ENCODE measurements around the gene COL9A2.

DNA sequence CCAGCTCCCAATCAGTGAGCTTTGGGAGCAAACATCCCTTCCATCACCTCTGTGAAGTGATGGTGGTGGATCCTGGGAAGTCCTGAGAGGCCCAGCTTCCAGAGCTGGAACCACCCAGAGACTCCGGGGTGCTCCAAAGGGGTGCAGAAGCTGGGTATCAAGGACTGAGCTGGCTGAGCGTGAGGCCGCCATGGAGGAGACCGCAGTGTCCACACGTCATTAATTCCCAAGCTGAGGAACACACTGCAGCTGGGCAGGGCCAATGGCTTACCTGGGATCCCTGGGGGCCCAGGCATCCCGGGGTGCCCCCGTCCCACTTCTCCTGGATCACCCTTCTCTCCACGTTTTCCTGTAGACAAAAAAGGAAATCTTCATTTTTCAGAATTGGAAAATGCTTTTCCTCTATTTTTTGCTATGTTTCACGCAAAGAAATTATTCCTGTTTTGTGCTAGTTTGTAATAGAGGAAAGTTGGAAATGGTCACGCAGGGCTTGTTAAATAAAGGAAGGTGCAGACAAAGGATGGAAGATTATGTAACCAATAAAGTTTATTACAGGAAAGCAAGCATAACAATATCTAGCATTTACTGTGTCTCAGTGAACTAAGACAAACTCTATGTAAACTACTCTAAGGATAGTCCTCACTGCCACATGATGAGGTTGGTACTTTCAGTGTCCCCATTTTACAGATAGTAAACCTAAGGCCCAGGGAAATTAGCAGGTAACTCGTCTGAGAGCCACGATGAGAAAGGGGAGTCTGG is 15.4 kb downstream of the COL9A2 start:
- no peak for TF ChIP-seq POLR2A (IDR thresholded peaks at IDR 0.05)
- TF ChIP-seq, protein P1, sequence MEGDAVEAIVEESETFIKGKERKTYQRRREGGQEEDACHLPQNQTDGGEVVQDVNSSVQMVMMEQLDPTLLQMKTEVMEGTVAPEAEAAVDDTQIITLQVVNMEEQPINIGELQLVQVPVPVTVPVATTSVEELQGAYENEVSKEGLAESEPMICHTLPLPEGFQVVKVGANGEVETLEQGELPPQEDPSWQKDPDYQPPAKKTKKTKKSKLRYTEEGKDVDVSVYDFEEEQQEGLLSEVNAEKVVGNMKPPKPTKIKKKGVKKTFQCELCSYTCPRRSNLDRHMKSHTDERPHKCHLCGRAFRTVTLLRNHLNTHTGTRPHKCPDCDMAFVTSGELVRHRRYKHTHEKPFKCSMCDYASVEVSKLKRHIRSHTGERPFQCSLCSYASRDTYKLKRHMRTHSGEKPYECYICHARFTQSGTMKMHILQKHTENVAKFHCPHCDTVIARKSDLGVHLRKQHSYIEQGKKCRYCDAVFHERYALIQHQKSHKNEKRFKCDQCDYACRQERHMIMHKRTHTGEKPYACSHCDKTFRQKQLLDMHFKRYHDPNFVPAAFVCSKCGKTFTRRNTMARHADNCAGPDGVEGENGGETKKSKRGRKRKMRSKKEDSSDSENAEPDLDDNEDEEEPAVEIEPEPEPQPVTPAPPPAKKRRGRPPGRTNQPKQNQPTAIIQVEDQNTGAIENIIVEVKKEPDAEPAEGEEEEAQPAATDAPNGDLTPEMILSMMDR (IDR thresholded peaks at IDR 0.05): no peak

Measured in body of pancreas (tissue), 4 donors.